ENCODE results near the gene KLK11.

KLK11 gene

GRCh38 chr19:50980208-50980607 is 46.2 kb downstream of the KLK11 start:
- no peaks in the 10 kb centered on the region for H4K20me1 ChIP-seq (ENCODE audit: insufficient read depth, low read length)
- H3F3A ChIP-seq (ENCODE audit: insufficient read depth, low read length) = no peaks in the 10 kb centered on the region
- H3K9ac ChIP-seq (ENCODE audit: low read length) = no peak overlapping the region
- H3K9me2 ChIP-seq (replicated peaks; ENCODE audit: insufficient read depth, low read length) = no peaks in the 10 kb centered on the region
- no peaks in the 10 kb centered on the region for H3K9me3 ChIP-seq (replicated peaks; ENCODE audit: insufficient read depth, low read length)
- TF ChIP-seq CTCF (IDR thresholded peaks at IDR 0.05; ENCODE audit: low read length) (no peak), EZH2 (optimal IDR thresholded peaks at IDR 0.05; ENCODE audit: low read depth, low read length) (no peak), EZH2phosphoT487 (IDR thresholded peaks at IDR 0.05; ENCODE audit: low read length) (no peak)
- no peaks in the 10 kb centered on the region for H3K79me2 ChIP-seq (ENCODE audit: low read length)
- no peak overlapping the region for H3K4me2 ChIP-seq (ENCODE audit: low read depth, low read length)
- H3K27me3 ChIP-seq (replicated peaks; ENCODE audit: insufficient read depth, low read length) = no peaks in the 10 kb centered on the region; the same call in 1 of the 2 replicates
- no peaks in the 10 kb centered on the region for H3K36me3 ChIP-seq (replicated peaks; ENCODE audit: insufficient read depth, low read length)
- no peak for DNase-seq
- no peak overlapping the region for H3K4me3 ChIP-seq (ENCODE audit: low read length)
- no peaks in the 10 kb centered on the region for H3K4me1 ChIP-seq (ENCODE audit: low read length)
- no peak overlapping the region for H2AFZ ChIP-seq (ENCODE audit: low read length)
- no peak overlapping the region for H3K27ac ChIP-seq (ENCODE audit: low read length)

- DNase-seq = no peak
- Histone ChIP-seq H3F3A (ENCODE audit: insufficient read depth, low read length) (no peaks in the 10 kb centered on the region), H3K27ac (ENCODE audit: low read length) (no peak overlapping the region), H3K27me3 (replicated peaks; ENCODE audit: insufficient read depth, low read length) (no peaks in the 10 kb centered on the region), H3K9me3 (replicated peaks; ENCODE audit: insufficient read depth, low read length) (no peaks in the 10 kb centered on the region), H3K4me3 (ENCODE audit: low read length) (no peak overlapping the region), H3K4me1 (ENCODE audit: low read length) (no peaks in the 10 kb centered on the region), H3K4me2 (ENCODE audit: low read depth, low read length) (no peak overlapping the region), H3K9me2 (replicated peaks; ENCODE audit: insufficient read depth, low read length) (no peaks in the 10 kb centered on the region), H2AFZ (ENCODE audit: low read length) (no peak overlapping the region), H3K9ac (ENCODE audit: low read length) (no peak overlapping the region), H4K20me1 (ENCODE audit: insufficient read depth, low read length) (no peaks in the 10 kb centered on the region), H3K36me3 (replicated peaks; ENCODE audit: insufficient read depth, low read length) (no peaks in the 10 kb centered on the region), H3K79me2 (ENCODE audit: low read length) (no peaks in the 10 kb centered on the region)
- TF ChIP-seq EZH2 (optimal IDR thresholded peaks at IDR 0.05; ENCODE audit: low read depth, low read length) = no peak
- no peak for TF ChIP-seq CTCF (IDR thresholded peaks at IDR 0.05; ENCODE audit: low read length)
- no peak for TF ChIP-seq EZH2phosphoT487 (IDR thresholded peaks at IDR 0.05; ENCODE audit: low read length)
Measured at GRCh38 chr19:50979758-50980157, 46.7 kb downstream of the KLK11 start.

- no peak overlapping the region for H3K27ac ChIP-seq (ENCODE audit: low read length)
- TF ChIP-seq EZH2phosphoT487 (IDR thresholded peaks at IDR 0.05; ENCODE audit: low read length) = no peak
- TF ChIP-seq EZH2 (optimal IDR thresholded peaks at IDR 0.05; ENCODE audit: low read depth, low read length) = no peak
- no peak for TF ChIP-seq CTCF (IDR thresholded peaks at IDR 0.05; ENCODE audit: low read length)
- H3K36me3 ChIP-seq (replicated peaks; ENCODE audit: insufficient read depth, low read length) = no peaks in the 10 kb centered on the region
- H3F3A ChIP-seq (ENCODE audit: insufficient read depth, low read length) = no peaks in the 10 kb centered on the region
- no peaks in the 10 kb centered on the region for H3K79me2 ChIP-seq (ENCODE audit: low read length)
- no peaks in the 10 kb centered on the region for H4K20me1 ChIP-seq (ENCODE audit: insufficient read depth, low read length)
- DNase-seq = no peak
- H2AFZ ChIP-seq (ENCODE audit: low read length) = no peak overlapping the region
- H3K4me2 ChIP-seq (ENCODE audit: low read depth, low read length) = no peak overlapping the region
- no peaks in the 10 kb centered on the region for H3K4me1 ChIP-seq (ENCODE audit: low read length)
- H3K9ac ChIP-seq (ENCODE audit: low read length) = no peak overlapping the region
- H3K9me3 ChIP-seq (replicated peaks; ENCODE audit: insufficient read depth, low read length) = no peaks in the 10 kb centered on the region
- H3K27me3 ChIP-seq (replicated peaks; ENCODE audit: insufficient read depth, low read length) = no peaks in the 10 kb centered on the region
- no peak overlapping the region for H3K4me3 ChIP-seq (ENCODE audit: low read length)
- no peaks in the 10 kb centered on the region for H3K9me2 ChIP-seq (replicated peaks; ENCODE audit: insufficient read depth, low read length)
Measured at GRCh38 chr19:50978772-50979390, 47.5 kb downstream of the KLK11 start.

All from MM.1S (cell line).